Measurements from ENCODE around the gene DPP4. TPM values are rescaled to one million over a fixed set of nuclear protein-coding genes. Genes with fewer than 3 reads are reported as not detected.

DPP4 gene

DNA sequence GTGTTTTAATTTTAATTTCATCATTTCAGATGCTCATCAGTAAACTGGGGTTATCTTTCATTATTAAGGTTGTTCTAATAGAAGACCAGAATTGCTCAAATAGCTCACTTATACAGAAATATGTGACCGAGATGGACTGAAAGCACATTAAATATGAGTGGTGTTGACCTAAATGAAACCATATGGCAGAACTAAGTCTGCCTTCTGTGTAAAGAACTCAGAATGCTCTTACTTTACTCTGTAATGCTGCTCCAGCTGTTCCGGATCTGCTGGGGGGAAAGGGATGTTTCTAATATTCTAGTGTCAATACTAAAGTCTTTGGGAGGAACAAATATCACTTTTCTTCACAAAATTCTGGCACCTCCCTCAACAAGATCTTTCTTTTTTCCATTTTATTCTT, 131.0 kb downstream of the DPP4 start:
- Histone ChIP-seq H3K4me3 (ENCODE audit: low read length) (no peak overlapping the region), H3K4ac (ENCODE audit: low read depth, low read length) (no peak overlapping the region), H2BK15ac (replicated peaks; ENCODE audit: low read depth) (no peak overlapping the region), H2BK120ac (ENCODE audit: low read depth, low read length) (no peak overlapping the region), H3K27me3 (ENCODE audit: insufficient read depth, low read length, poor library complexity) (no peaks in the 10 kb centered on the region), H4K8ac (ENCODE audit: low read depth, low read length) (no peak overlapping the region), H2AK5ac (ENCODE audit: low read length) (no peak overlapping the region), H3K23ac (ENCODE audit: low read length) (no peak overlapping the region), H3K79me2 (ENCODE audit: control insufficient read depth, insufficient read depth, low read length) (no peaks in the 10 kb centered on the region), H3K4me2 (ENCODE audit: low read length) (no peak overlapping the region), H4K5ac (ENCODE audit: low read length) (no peak overlapping the region), H3K9ac (ENCODE audit: low read length) (no peak overlapping the region), H3K4me1 (ENCODE audit: control insufficient read depth, low read depth, low read length) (no peaks in the 10 kb centered on the region), H3K79me1 (ENCODE audit: low read length) (no peaks in the 10 kb centered on the region), H3K27ac (ENCODE audit: low read depth, low read length) (no peak overlapping the region), H3K56ac (ENCODE audit: low read length) (no peak overlapping the region), H3K36me3 (ENCODE audit: control insufficient read depth, insufficient read depth, low read length) (no peaks in the 10 kb centered on the region), H2BK5ac (ENCODE audit: low read length) (no peak overlapping the region), H3K18ac (ENCODE audit: low read length) (no peak overlapping the region)
- DNase-seq: no peak
- WGBS (ENCODE audit: extremely low coverage, insufficient coverage, low lambda C conversion rate): no CpG with 5 or more reads among the region's 2 CpGs

Small RNA genes lying within 50 kb of the gene (small RNA-seq; reads per million reads assigned to genes)
- not detected for gene TIMM8AP1 (ENCODE audit: insufficient read depth)

Measured in mesendoderm (in vitro differentiated cells).